Measurements from ENCODE around the gene ATP5F1D. TPM values are rescaled to one million over a fixed set of nuclear protein-coding genes. Genes with fewer than 3 reads are reported as not detected.

Gene ATP5F1D
- total and polyA plus RNA-seq, 2 of the 8 experiments (the other 6 are each of a cell fraction or from before 2014, with no cell fraction given) = 174 to 249 TPM

DNA sequence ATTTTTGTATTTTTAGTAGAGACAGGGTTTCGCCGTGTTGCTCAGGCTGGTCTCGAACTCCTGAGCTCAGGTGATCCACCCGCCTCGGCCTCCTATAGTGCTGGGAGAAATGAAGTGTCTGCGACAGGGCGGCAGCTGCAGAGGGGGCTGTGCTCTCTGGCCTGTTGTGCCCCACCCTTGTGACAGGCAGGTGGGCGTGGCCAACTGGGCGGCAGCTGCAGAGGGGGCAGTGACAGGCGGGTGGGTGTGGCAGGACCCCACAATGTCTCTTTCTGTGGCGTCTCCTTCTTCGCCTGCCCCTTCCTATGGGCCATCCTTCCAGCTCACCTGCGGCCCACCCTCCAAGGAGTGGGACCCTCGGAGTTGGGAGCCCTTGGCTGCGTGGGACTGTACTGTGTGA, 24.2 kb upstream of the ATP5F1D start:
- Histone ChIP-seq H4K5ac (ENCODE audit: insufficient read length, low read depth, low read length) (no peak overlapping the region), H3K9me3 (ENCODE audit: insufficient read depth in 2 of 2, low read depth in 1 of 2, low read length in 1 of 2) (no peaks in the 10 kb centered on the region), H3K9ac (replicated peaks in 1 of 4; ENCODE audit: extremely low read depth in 1 of 4, low read depth in 3 of 4, low read length in 3 of 4) (no peak overlapping the region; a peak in 1 of 7 replicates), H3K18ac (ENCODE audit: extremely low read depth, low read length) (no peak overlapping the region), H3K27ac (ENCODE audit: low read depth, low read length) (no peak overlapping the region), H3K4me2 (ENCODE audit: insufficient read depth in 1 of 2, low read depth in 2 of 2, low read length in 2 of 2) (no peak overlapping the region), H4K20me1 (replicated peaks in 1 of 2; ENCODE audit: control insufficient read depth in 1 of 2, insufficient read depth in 2 of 2, low read length in 2 of 2) (peaks cover 38 to 45% of the 10 kb centered on the region in 2 experiments), H3K23ac (ENCODE audit: insufficient read length) (no peak overlapping the region), H3K4ac (replicated peaks; ENCODE audit: insufficient read length, low read depth, low read length) (no peak overlapping the region), H3K79me2 (ENCODE audit: control insufficient read depth in 1 of 2, insufficient read depth in 2 of 2, low read length in 2 of 2) (peaks cover 8 to 60% of the 10 kb centered on the region in 2 experiments; a peak in 3 of 4 replicates), H2AFZ (ENCODE audit: low read length) (no peak overlapping the region), H3K4me1 (replicated peaks in 1 of 4; ENCODE audit: control insufficient read depth in 3 of 4, insufficient read depth in 4 of 4, low read length in 3 of 4) (peaks cover 0 to 9% (median 6%) of the 10 kb centered on the region in 4 experiments; a peak in 4 of 7 replicates), H3K14ac (ENCODE audit: insufficient read length) (no peak overlapping the region), H4K91ac (replicated peaks; ENCODE audit: insufficient read length, low read length) (no peak overlapping the region), H2BK5ac (ENCODE audit: low read depth, low read length) (no peak overlapping the region; the same call in 1 of the 2 replicates), H3K4me3 (ENCODE audit: extremely low read depth in 1 of 4, insufficient read depth in 2 of 4, low read depth in 3 of 4, low read length in 4 of 4) (no peak overlapping the region), H2AK5ac (ENCODE audit: low read depth, low read length) (no peak overlapping the region), H3K56ac (replicated peaks; ENCODE audit: insufficient read length, low read depth, low read length) (no peak overlapping the region), H3K36me3 (ENCODE audit: control insufficient read depth in 2 of 4, insufficient read depth in 4 of 4, low read length in 3 of 4) (peaks cover 0 to 18% (median 1%) of the 10 kb centered on the region in 4 experiments; a peak in 2 of 8 replicates), H2BK12ac (ENCODE audit: low read depth, low read length) (no peak overlapping the region), H3K27me3 (replicated peaks in 1 of 4; ENCODE audit: control insufficient read depth in 3 of 4, extremely low read depth in 1 of 4, insufficient read depth in 3 of 4, low read length in 3 of 4) (no peaks in the 10 kb centered on the region), H3K79me1 (ENCODE audit: low read depth, low read length) (peaks cover 18% of the 10 kb centered on the region), H2BK120ac (replicated peaks; ENCODE audit: low read depth, low read length) (no peak overlapping the region), H2BK20ac (ENCODE audit: low read length) (no peak overlapping the region), H2BK15ac (ENCODE audit: low read length) (no peak overlapping the region), H3K23me2 (ENCODE audit: low read depth, low read length) (no peaks in the 10 kb centered on the region), H4K8ac (ENCODE audit: extremely low read depth, insufficient read depth, low read length) (peak overlapping the region; percentile 80; the same call in 1 of the 2 replicates)
- no peak for FAIRE-seq
- CTCF ChIA-PET (ENCODE audit: partially characterized antibody) = interaction anchor here (0.6 to 9.0 kb wide), 35 partner anchors 8 to 869 kb away, joined by 3 to 56 read pairs (median 4); partner anchors contain the start of genes ATP5F1D and CBARP
- POLR2A ChIA-PET (ENCODE audit: partially characterized antibody) = interaction anchor here (0.8 to 2.5 kb wide), 12 partner anchors 8 to 188 kb away, joined by 3 to 9 read pairs (median 4); partner anchors contain the start of genes CBARP and CIRBP
- DNase-seq (ENCODE audit: low read depth in 1 of 2, low spot score in 2 of 2) = peak in 1 of 2 experiments; percentile 57
- WGBS, 2 experiments (ENCODE audit: extremely low coverage in 1 of 2, insufficient coverage in 1 of 2, insufficient read length in 1 of 2, insufficient replicate concordance in 2 of 2, low coverage in 1 of 2, low lambda C conversion rate in 2 of 2, missing lambda C conversion rate in 1 of 2) = 84% methylated on average over 12 of the region's 15 CpGs; no CpG with 5 or more reads in 1 of the 2 experiments
- TF ChIP-seq TEAD4 (IDR thresholded peaks at IDR 0.05; ENCODE audit: low read depth, low read length) = no peak
- no peak for TF ChIP-seq SIRT6 (IDR thresholded peaks at IDR 0.05; ENCODE audit: low read length)
- TF ChIP-seq KDM4A (IDR thresholded peaks at IDR 0.05; ENCODE audit: low read depth, low read length, severe bottlenecking) = no peak
- TF ChIP-seq EZH2 (IDR thresholded peaks at IDR 0.05; ENCODE audit: low read depth, low read length, severe bottlenecking) = no peak
- TF ChIP-seq FOSL1 (IDR thresholded peaks at IDR 0.05; ENCODE audit: insufficient read depth, low read depth, low read length) = no peak
- no peak for TF ChIP-seq TBP (IDR thresholded peaks at IDR 0.05; ENCODE audit: low read depth, low read length)
- TF ChIP-seq, protein P1, sequence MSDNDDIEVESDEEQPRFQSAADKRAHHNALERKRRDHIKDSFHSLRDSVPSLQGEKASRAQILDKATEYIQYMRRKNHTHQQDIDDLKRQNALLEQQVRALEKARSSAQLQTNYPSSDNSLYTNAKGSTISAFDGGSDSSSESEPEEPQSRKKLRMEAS (IDR thresholded peaks at IDR 0.05) = no peak
- TF ChIP-seq, protein P2, sequence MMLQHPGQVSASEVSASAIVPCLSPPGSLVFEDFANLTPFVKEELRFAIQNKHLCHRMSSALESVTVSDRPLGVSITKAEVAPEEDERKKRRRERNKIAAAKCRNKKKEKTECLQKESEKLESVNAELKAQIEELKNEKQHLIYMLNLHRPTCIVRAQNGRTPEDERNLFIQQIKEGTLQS (IDR thresholded peaks at IDR 0.05; ENCODE audit: insufficient read depth, low read depth, low read length) = no peak
- no peak for TF ChIP-seq SUZ12 (IDR thresholded peaks at IDR 0.05; ENCODE audit: low read length)
- TF ChIP-seq YY1 (IDR thresholded peaks at IDR 0.05; ENCODE audit: low read depth, low read length) = no peak
- TF ChIP-seq RFX5 (IDR thresholded peaks at IDR 0.05; ENCODE audit: borderline replicate concordance, low read depth, low read length) = no peak
- TF ChIP-seq BCL11A (IDR thresholded peaks at IDR 0.05; ENCODE audit: low read depth in 2 of 2, low read length in 2 of 2) = no peak
- TF ChIP-seq JUND (IDR thresholded peaks at IDR 0.05; ENCODE audit: low read length) = no peak

Measured in H1 (cell line).